ENCODE data around the gene TKT.

Gene TKT

GRCh38 chr3:53225181-53225580 lies 30.6 kb downstream of the TKT start:
- H3K4me3 ChIP-seq (ENCODE audit: low read depth, low read length) = no peak overlapping the region
- no peak for DNase-seq (ENCODE audit: low read depth)
- no peak for TF ChIP-seq CTCF (IDR thresholded peaks at IDR 0.05; ENCODE audit: insufficient read depth, low read depth, low read length, missing control alignments)

GRCh38 chr3:53224536-53224935 lies 31.3 kb downstream of the TKT start:
- no peak overlapping the region for H3K4me3 ChIP-seq (ENCODE audit: low read depth, low read length)
- DNase-seq (ENCODE audit: low read depth) = no peak
- no peak for TF ChIP-seq CTCF (IDR thresholded peaks at IDR 0.05; ENCODE audit: insufficient read depth, low read depth, low read length, missing control alignments)

- H3K4me3 ChIP-seq (ENCODE audit: low read depth, low read length) = no peak overlapping the region
- DNase-seq (ENCODE audit: low read depth) = no peak
- no peak for TF ChIP-seq CTCF (IDR thresholded peaks at IDR 0.05; ENCODE audit: insufficient read depth, low read depth, low read length, missing control alignments)
Observed at GRCh38 chr3:53224026-53224425, 31.8 kb downstream of the TKT start.

GRCh38 chr3:53223541-53223966 lies 32.3 kb downstream of the TKT start:
- no peak for DNase-seq (ENCODE audit: low read depth)
- no peak for TF ChIP-seq CTCF (IDR thresholded peaks at IDR 0.05; ENCODE audit: insufficient read depth, low read depth, low read length, missing control alignments)
- no peak overlapping the region for H3K4me3 ChIP-seq (ENCODE audit: low read depth, low read length)

- H3K4me3 ChIP-seq (ENCODE audit: low read depth, low read length) = no peak overlapping the region
- DNase-seq (ENCODE audit: low read depth) = no peak
- TF ChIP-seq CTCF (IDR thresholded peaks at IDR 0.05; ENCODE audit: insufficient read depth, low read depth, low read length, missing control alignments) = no peak
Observed at GRCh38 chr3:53223025-53223424, 32.8 kb downstream of the TKT start.

GRCh38 chr3:53222183-53222901 lies 33.5 kb downstream of the TKT start:
- no peak overlapping the region for H3K4me3 ChIP-seq (ENCODE audit: low read depth, low read length)
- no peak for TF ChIP-seq CTCF (IDR thresholded peaks at IDR 0.05; ENCODE audit: insufficient read depth, low read depth, low read length, missing control alignments)
- DNase-seq (ENCODE audit: low read depth) = no peak

- no peak for TF ChIP-seq CTCF (IDR thresholded peaks at IDR 0.05; ENCODE audit: insufficient read depth, low read depth, low read length, missing control alignments)
- no peak for DNase-seq (ENCODE audit: low read depth)
- no peak overlapping the region for H3K4me3 ChIP-seq (ENCODE audit: low read depth, low read length)
Observed at GRCh38 chr3:53221827-53222182, 34.0 kb downstream of the TKT start.

Data from GM12865 (cell line).